HG03097 (cell line): ENCODE data around the gene HMCN2.

Experiments used
- ATAC-seq: cut with Tn5 transposase; IDR thresholded peaks from one replicate; pipeline ENCODE4 v1.9.1; 2021; ENCODE audit not compliant: unreplicated experiment, low FRiP score

HMCN2 gene

GRCh38 chr9:130405657-130406257 lies 140.2 kb downstream of the HMCN2 start:
- no peak for ATAC-seq

- no peak for ATAC-seq
These were observed 140.8 kb downstream of the HMCN2 start for GRCh38 chr9:130406278-130406895.

DNA sequence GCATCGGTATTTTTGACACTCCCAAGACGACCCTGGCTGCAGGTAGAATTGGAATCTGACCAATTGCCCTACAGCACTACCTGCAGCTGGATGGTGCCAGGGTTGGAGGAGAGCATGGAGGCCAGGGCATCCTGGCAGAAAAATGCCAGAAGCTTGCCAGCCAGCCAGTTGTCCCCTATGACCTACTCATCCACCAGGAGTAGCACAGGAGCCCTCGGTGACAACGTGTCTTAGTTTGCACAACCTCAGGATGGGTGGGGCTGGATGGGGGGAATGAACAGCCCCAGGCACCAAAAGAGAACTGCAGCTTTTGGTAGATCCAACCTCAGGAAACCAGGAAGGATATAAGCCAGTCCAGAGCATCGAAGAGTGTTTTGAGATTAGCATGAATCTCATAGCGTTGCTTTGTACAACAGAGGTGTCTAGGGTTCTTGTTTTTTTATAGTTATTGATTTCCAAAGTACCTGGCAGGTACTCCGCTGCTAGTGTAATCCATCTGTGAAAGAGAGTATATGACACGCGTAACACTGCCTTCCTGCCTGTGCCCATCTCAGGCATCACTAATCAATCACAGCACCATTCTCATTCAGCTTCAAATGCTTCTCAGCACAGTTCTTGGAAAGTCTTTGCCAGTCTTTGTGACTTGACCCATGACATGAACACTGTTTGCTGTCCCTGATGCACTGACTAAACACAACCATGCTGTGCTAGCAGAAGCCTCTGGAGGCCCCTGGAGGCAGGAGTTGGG lies 142.5 kb downstream of the HMCN2 start:
- no peak for ATAC-seq

DNA sequence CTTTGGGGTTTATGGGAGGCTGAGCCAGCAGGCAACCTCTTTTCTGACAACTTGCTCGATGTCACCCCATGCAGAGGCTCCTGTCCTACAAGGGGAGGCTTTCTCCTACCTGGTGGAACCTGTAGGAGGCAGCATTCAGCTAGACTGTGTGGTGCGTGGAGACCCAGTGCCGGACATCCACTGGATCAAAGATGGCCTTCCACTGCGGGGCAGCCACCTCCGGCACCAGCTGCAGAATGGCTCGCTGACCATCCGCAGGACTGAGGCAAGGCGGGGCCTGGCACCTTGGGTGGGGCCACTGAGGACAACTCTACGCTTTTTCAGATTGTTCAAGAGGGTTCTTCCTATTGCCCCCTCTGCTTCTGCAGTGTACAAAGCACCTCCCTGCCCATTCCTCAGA lies 143.1 kb downstream of the HMCN2 start:
- ATAC-seq, result no peak

DNA sequence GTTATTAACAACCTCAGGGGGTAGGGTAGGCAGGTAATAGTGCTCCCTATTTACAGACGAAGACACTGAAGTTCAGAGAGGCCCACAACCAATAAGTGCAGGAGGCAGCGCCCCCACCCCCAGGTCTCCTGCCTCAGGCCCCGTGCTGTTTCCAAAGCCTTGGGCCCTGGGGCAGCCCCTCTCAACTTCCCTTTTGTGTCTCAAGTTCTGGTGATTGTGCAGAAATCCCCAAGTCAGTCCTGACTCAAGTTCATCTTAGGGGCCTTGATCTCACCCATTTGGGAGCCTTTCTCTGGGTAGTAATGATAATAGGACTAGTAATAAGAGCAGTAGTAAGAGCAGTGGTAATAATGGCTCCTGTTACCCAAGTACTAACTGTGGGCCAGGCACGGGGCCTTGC lies 143.7 kb downstream of the HMCN2 start:
- ATAC-seq, result no peak

GRCh38 chr9:130410443-130410842 lies 144.9 kb downstream of the HMCN2 start:
- no peak for ATAC-seq

- ATAC-seq, result no peak
These were observed 146.0 kb downstream of the HMCN2 start for GRCh38 chr9:130411566-130411915.

DNA sequence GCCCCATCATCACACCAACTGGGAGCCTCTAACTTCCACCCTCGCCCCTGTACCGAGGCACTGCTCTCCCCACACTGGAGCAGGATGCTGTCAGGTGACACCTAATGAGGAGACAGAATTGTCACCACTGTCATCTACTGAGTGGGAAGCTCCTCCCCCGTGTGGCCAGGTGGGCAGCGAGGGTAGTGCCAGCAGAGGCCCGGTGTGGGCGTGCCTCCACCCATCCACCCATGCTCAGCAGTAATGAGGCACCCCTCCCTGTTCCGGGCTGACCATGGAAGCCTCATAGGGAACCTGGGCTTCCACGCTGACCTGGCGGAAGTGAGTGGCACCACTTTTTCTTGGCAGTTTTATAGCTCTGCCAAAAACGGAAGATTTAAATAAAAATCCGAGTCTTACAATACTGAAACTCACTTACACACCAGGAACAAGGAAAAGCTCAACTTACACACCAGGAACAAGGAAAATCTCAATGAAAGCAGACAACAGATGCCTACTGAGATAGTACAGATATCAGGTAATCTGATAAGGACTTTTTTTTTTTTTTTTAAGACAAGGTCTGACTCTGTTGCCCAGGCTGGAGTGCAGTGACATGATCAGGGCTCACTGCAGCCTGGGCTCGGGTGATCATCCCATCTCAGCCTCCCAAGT lies 148.6 kb downstream of the HMCN2 start:
- no peak for ATAC-seq

- ATAC-seq, result no peak
These were observed 149.6 kb downstream of the HMCN2 start for GRCh38 chr9:130414910-130415746.

GRCh38 chr9:130417602-130418001 lies 152.0 kb downstream of the HMCN2 start:
- no peak for ATAC-seq

DNA sequence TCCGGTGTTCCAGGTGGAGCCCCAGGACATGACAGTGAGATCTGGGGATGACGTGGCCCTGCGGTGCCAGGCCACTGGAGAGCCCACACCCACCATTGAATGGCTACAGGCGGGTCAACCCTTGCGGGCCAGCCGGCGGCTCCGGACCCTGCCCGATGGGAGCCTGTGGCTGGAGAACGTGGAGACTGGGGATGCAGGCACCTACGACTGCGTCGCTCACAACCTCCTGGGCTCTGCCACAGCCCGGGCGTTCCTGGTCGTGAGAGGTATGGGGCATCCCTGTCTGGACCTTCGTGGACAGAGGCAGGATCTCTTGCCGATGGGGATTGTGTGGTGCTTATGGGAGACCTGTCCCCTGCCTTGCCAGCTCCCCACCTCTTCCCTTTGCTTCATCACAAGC lies 153.2 kb downstream of the HMCN2 start:
- no peak for ATAC-seq

DNA sequence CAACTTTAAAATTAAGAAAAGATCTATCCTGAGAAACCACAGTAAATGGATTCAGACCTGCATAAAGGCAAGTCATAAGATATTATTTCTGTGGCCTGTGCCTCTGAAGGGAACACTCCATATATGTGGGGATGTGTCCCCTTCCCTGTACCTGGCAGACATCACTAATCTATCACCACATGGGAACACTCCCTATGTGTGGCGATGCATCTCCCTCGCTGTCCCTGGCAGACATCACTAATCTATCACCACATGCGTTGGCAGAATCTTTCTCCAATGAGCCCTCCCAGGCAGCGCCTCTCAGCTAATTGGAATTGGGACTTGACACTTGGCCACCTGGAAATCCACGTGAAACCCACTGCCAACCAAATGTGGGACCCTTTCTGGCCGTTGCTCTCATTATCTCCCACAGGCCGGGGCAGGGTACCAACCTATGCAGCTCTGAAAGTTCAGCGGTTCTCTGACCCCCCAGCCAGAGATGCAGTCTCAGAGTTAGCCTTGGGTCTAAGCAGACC lies 154.0 kb downstream of the HMCN2 start:
- ATAC-seq, result no peak

DNA sequence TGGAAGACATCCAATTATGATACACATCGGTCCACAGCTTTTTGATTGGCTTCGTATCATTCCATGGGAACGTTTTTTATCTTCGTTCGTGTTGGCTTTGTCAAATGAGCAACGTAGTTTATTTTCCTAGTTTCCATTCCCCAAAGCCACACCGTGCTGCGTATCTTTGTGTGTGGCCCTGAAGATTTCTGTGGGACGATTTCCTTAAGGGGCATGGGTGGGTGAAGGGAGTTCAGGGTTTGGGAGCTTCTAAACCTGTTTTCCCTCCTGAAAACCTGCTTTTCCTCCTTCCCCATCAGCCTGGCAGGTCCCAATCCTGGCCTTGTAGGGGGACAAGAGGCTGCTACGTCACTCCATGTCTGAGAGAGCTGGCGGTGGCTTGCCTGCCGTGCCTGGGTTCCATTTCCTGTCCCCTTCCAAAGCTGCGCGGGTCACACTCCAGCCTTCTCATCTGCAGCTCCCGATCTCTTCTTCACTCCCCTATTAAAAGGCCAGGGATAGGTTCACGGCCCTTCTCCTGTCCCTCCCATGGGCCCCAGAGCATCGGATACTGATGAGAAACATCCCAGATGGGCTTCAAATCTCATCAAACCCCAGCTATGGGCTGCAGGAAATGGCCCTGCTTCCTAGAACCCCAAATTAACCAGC lies 155.7 kb downstream of the HMCN2 start:
- ATAC-seq, result no peak

DNA sequence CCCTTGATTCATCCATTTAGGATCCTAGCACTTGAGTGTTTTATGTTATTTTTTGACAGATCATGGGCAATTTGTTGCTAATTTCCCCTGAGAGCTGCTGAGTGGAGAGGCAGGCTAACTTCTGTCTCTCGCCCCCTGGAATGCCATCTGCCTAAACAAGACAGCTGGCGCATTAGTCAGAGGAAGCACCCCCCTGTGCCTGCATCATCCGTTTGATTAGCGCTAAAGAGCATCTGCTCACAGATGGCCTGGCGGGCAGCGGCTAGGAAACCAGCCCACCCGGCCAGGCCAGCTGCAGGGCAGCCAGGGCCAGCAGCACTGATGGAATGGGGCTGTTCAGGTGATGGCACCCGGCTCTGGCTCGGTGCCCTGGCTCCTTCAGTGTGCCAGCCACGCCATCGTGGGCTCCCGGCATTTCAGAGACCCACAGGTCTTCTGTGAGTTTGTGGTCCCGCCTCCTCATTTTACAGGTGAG lies 156.3 kb downstream of the HMCN2 start:
- ATAC-seq, result no peak

DNA sequence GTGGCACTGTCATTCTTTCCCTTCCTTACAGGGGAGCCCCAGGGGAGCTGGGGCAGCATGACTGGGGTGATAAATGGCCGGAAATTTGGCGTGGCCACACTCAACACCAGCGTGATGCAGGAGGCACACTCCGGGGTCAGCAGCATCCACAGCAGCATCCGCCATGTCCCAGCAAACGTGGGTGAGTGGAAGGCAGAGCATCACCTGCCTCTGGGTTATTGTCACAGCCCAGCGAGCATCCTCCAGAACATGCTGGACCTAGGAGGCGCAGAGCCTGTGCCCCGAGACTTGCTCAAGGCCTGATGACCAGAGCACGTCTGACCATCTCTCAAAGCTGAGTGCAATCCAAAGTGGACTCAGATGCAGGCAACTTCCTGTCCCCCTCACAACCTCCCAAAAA lies 157.0 kb downstream of the HMCN2 start:
- ATAC-seq, result no peak

GRCh38 chr9:130423272-130423671 lies 157.7 kb downstream of the HMCN2 start:
- ATAC-seq, result no peak

DNA sequence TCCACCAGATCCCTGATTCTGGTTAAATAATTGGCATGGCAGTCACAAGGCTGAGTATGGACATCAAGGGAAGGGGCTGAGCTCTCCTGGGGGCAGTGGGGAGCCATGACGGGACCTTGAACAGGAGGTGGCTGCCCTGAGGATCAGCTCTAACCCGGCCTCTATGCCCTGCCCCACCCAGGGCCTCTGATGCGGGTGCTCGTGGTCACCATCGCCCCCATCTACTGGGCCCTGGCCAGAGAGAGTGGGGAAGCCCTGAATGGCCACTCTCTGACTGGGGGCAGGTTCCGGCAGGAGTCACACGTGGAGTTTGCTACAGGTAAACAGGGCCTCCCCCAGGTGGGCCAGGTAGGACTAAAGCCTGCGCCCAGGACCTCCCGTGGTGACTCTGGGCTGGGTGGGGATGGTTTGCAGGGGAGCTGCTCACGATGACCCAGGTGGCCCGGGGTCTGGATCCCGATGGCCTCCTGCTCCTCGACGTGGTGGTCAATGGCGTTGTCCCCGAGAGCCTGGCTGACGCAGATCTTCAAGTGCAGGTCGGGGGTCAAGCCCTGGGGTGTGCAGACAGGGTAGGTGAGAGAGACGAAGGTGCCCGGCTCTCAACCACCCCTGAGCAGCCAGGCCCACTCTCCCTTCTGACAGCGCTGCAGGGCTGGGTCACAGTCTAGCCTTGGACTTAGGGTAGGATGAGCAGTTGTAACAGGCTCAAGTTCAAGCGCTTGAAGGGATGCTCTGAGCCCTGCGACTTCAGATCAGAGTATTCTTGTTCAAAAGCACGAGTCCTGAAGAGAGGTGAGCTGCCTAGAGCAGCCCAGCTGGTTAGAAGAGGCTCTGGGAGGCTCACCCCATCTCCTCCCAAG lies 159.3 kb downstream of the HMCN2 start:
- no peak for ATAC-seq

DNA sequence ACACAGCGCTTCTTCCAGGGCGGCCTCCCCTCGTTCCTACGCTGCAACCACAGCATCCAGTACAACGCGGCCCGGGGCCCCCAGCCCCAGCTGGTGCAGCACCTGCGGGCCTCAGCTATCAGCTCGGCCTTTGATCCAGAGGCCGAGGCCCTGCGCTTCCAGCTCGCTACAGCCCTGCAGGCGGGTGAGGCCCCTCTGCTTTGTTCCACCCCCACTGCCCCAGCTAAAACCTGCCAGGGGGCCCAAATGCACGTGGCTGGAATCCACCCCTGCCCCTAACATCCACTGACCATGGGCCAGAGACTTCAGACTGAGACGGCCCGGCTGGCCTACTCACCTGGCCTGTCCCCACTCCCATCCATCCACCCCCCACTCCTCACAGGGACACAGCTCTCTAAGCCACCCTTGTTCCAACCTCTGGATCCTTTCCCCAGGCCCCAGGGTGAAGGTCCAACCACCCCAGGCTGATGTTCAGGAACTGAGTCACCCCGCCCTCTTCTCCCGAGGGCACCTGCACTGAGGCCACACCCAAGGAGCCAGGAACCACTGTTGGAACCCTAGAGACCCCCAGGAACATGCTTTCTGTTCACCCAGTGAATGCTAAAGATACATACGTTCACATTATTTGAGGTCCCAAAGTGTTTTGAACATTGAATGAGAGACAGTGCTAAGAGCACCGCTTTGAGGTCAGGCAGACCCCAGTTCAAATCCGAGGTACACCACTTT lies 160.3 kb downstream of the HMCN2 start:
- no peak for ATAC-seq

DNA sequence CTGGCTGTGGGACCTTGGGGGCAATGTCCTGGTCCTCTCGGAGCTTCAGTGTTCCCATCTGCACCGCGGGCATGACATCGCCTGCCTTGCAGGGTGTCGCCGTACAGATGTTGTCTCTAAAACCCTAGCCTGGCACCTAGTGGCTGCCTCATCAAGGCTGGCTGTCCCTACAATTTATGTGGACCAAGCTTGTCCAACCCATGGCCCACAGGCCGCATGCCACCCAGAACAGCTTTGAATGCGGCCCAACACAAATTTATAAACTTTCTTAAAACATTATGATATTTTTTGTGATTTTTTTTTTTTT lies 160.9 kb downstream of the HMCN2 start:
- ATAC-seq, result no peak
